Sigmoid colon (tissue), 7 donors: ENCODE data around the gene ROR1. TPM values are rescaled to one million over a fixed set of nuclear protein-coding genes. Genes with fewer than 3 reads are reported as not detected.

Experiments used
- DNase-seq: peaks from one replicate; pipeline ENCODE4 v3.0.0-alpha.2; 2019
- H3K27ac ChIP-seq, 4 donors: fragments of 200-600 bp; sonication (generic); one replicate each; pipeline ENCODE4 v1.5.1; 2016 to 2019; ENCODE audit warnings: mild to moderate bottlenecking in 1 of 4
- H3K27me3 ChIP-seq, 3 donors: fragments of 200-600 bp; sonication (generic); one replicate each; pipeline ENCODE4 v1.5.1; 2019; ENCODE audit warnings: mild to moderate bottlenecking in 1 of 3
- H3K36me3 ChIP-seq, 4 donors: fragments of 200-600 bp; sonication (generic); one replicate each; pipeline ENCODE4 v1.5.1; 2016 to 2019
- H3K4me1 ChIP-seq, 4 donors: fragments of 200-600 bp; sonication (generic); one replicate each; pipeline ENCODE4 v1.5.1; 2017 to 2019
- H3K4me3 ChIP-seq, 4 donors: fragments of 200-600 bp; sonication (generic); one replicate each; pipeline ENCODE4 v1.5.1; 2017 to 2019; ENCODE audit warnings: mild to moderate bottlenecking in 2 of 4, moderate library complexity in 1 of 4
- H3K9me3 ChIP-seq, 4 donors: fragments of 200-600 bp in 3 of 4; sonication (generic) in 3 of 4; one replicate each; pipeline versions ENCODE4 v1.5.1 to v1.6.1; 2013 to 2019
- CTCF ChIP-seq, 4 experiments: fragments of 450-650 bp in 3 of 4; fragments of 200-600 bp in 1 of 4; IDR thresholded peaks; one replicate each; pipeline ENCODE4 v1.5.1; 2016 to 2019; ENCODE audit warnings: antibody characterized with exemption in 4 of 4, mild to moderate bottlenecking in 3 of 4, moderate library complexity in 2 of 4
- EP300 ChIP-seq, 4 donors: sonication (generic); formaldehyde crosslinking; IDR thresholded peaks; one replicate each; pipeline ENCODE4 v1.6.1; 2017; ENCODE audit warnings: antibody characterized with exemption in 4 of 4
- POLR2A ChIP-seq, 2 donors: fragments of 450-650 bp; IDR thresholded peaks; one replicate each; pipeline ENCODE4 v1.6.1; 2016; ENCODE audit warnings: antibody characterized with exemption in 2 of 2, mild to moderate bottlenecking in 2 of 2, moderate library complexity in 2 of 2
- POLR2AphosphoS5 ChIP-seq, 4 donors: sonication (generic); formaldehyde crosslinking; IDR thresholded peaks; one replicate each; pipeline ENCODE4 v1.6.1; 2017; ENCODE audit warnings: antibody characterized with exemption in 4 of 4
- WGBS, 2 donors: extraction: QIAGEN DNeasy Blood & Tissue Kit; methylation state at CpG; one replicate each; pipeline ENCODE4 v1.1.7; 2013; 5-methylcytosine and 5-hydroxymethylcytosine counted together
- intact Hi-C: fragments of 100-400 bp; cut with DNase I; formaldehyde crosslinking; loops from one replicate; pipeline ENCODE4 v1.15.1; 2023
- polyA plus RNA-seq, 3 donors: library from polyadenylated mRNA; stranded (reverse); fragments of 200-250 nt; gene quantifications; one replicate each; pipeline ENCODE4 v1.2.3, GENCODE V29; 2013
- total RNA-seq, 4 donors: library from RNA; depleted of rRNA; stranded (reverse); fragments of >200 nt; gene quantifications; one replicate each; pipeline ENCODE4 v1.1.0, GENCODE V29; 2016
- donor health status: healthy with polysubstance abuse.
- donor health status: Bipolar disorder and iron deficiency.
- donor health status: healthy.

ROR1 gene
- total and polyA plus RNA-seq, 7 donors = under 0.01 to 37.1 (median 27.3) TPM

DNA sequence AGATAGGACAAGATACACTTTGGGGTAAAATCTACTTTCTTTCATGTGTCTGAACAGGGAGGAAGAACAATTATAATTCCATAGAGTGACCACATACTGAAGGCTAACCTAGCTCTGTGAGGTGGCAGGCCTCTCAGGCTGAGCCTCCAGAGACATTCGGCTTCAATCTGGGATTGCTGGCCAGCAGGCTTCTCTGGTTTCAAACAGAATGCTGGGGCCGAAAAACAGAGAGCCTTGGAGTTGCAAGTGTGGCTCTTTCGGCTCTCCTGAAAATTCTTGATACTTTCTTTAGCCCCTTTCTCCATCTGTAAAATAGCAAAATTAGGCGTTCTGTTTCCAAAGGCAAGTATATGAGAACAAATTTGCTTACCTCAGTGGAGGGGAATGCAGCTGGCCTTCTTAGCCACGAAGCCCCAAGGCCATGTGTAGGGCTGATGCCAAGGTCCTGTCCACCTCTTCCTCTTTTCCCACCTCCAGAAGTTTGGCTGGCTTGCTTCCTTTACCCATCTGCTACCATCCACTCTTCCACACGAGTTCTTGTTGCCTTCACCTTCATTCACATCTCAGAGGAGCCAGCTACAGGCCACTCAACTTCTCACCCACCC, 399.6 kb downstream of the ROR1 start:
- H3K27me3 ChIP-seq = no peaks in the 10 kb centered on the region
- TF ChIP-seq EP300 (IDR thresholded peaks at IDR 0.05) (no peak), CTCF (IDR thresholded peaks at IDR 0.05) (no peak), POLR2A (IDR thresholded peaks at IDR 0.05) (no peak), POLR2AphosphoS5 (IDR thresholded peaks at IDR 0.05) (no peak)
- WGBS, 2 donors = 86 to 88% methylated on average over 6 of the region's 6 CpGs
- intact Hi-C loops = no loop called here
- peaks cover 6 to 15% (median 11%) of the 10 kb centered on the region in 4 donors for H3K36me3 ChIP-seq
- H3K9me3 ChIP-seq = no peaks in the 10 kb centered on the region
- H3K27ac ChIP-seq = peak overlapping the region in 2 of 4 donors; percentile 24 to 29
- no peak for DNase-seq
- no peak overlapping the region for H3K4me3 ChIP-seq
- H3K4me1 ChIP-seq = peaks cover 0 to 21% (median 15%) of the 10 kb centered on the region in 4 donors

DNA sequence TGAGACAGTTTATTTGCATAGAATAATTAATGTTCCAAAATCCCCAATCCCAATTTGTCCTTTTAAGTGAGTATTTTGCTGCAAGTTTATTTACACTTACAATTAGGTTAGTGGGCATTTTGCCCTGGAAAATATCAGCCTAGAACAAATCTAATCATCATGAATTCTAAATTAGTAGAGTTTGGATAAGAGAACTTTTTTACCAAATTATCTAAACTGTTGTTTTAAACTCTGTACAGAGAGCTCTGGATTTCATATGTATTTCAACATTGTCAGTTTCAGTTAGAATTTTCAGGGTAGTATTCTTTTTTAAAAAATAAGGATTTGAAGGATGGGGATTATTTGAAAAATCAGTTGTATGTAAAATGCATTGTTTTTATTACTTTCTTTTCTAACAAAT, 401.8 kb downstream of the ROR1 start:
- DNase-seq = no peak
- Histone ChIP-seq H3K36me3 (peaks cover 6 to 19% (median 13%) of the 10 kb centered on the region in 4 donors), H3K4me1 (peaks cover 0 to 21% (median 15%) of the 10 kb centered on the region in 4 donors), H3K4me3 (no peak overlapping the region), H3K9me3 (no peaks in the 10 kb centered on the region), H3K27me3 (no peaks in the 10 kb centered on the region), H3K27ac (no peak overlapping the region)
- no peak for TF ChIP-seq POLR2A (IDR thresholded peaks at IDR 0.05)
- no peak for TF ChIP-seq EP300 (IDR thresholded peaks at IDR 0.05)
- no peak for TF ChIP-seq CTCF (IDR thresholded peaks at IDR 0.05)
- TF ChIP-seq POLR2AphosphoS5 (IDR thresholded peaks at IDR 0.05) = no peak
- intact Hi-C loops = no loop called here

GRCh38 chr1:64176659-64177058, 402.8 kb downstream of the ROR1 start:
- WGBS, 2 donors = 77 to 83% methylated on average over 3 of the region's 3 CpGs
- TF ChIP-seq EP300 (IDR thresholded peaks at IDR 0.05) = no peak
- TF ChIP-seq POLR2AphosphoS5 (IDR thresholded peaks at IDR 0.05) = no peak
- no peak for TF ChIP-seq POLR2A (IDR thresholded peaks at IDR 0.05)
- TF ChIP-seq CTCF (IDR thresholded peaks at IDR 0.05) = no peak
- no peak for DNase-seq
- Histone ChIP-seq H3K27ac (no peak overlapping the region), H3K27me3 (no peaks in the 10 kb centered on the region), H3K4me3 (no peak overlapping the region), H3K9me3 (no peaks in the 10 kb centered on the region), H3K36me3 (peaks cover 6 to 19% (median 13%) of the 10 kb centered on the region in 4 donors), H3K4me1 (peaks cover 0 to 15% (median 13%) of the 10 kb centered on the region in 4 donors)
- intact Hi-C loops = no loop called here

DNA sequence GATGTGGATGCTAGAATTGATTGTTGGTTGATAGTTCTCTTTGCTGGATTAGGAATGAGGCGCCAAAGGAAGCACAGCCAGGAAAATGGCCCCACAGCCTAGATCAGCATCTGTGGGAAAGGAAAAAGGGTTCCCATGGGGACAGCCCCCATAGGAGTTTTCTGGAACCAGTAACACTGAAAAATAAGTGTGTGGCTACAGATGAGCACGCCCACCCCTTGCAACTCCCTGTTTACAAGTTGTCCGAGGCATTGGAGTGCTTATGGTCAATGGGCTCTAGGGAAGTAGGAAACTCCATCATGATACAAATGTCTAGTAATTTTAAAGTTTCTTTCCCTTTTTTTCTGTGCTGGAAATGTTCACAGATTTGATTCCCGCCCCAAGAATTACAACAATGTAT, 405.8 kb downstream of the ROR1 start:
- no peak for TF ChIP-seq POLR2A (IDR thresholded peaks at IDR 0.05)
- TF ChIP-seq POLR2AphosphoS5 (IDR thresholded peaks at IDR 0.05) = no peak
- TF ChIP-seq CTCF (IDR thresholded peaks at IDR 0.05) = no peak
- TF ChIP-seq EP300 (IDR thresholded peaks at IDR 0.05) = no peak
- no peaks in the 10 kb centered on the region for H3K27me3 ChIP-seq
- 90% methylated on average over 4 of the region's 4 CpGs for WGBS, 2 donors
- no peaks in the 10 kb centered on the region for H3K9me3 ChIP-seq
- intact Hi-C loops = no loop called here
- H3K27ac ChIP-seq = no peak overlapping the region
- H3K4me1 ChIP-seq = peaks cover 0 to 13% (median 7%) of the 10 kb centered on the region in 4 donors
- H3K36me3 ChIP-seq = peaks cover 6 to 19% (median 13%) of the 10 kb centered on the region in 4 donors
- DNase-seq = no peak
- H3K4me3 ChIP-seq = no peak overlapping the region

- 93% methylated on average over 2 of the region's 2 CpGs for WGBS, 2 donors
- no peak overlapping the region for H3K4me3 ChIP-seq
- no peaks in the 10 kb centered on the region for H3K9me3 ChIP-seq
- TF ChIP-seq EP300 (IDR thresholded peaks at IDR 0.05) (no peak), POLR2A (IDR thresholded peaks at IDR 0.05) (no peak), CTCF (IDR thresholded peaks at IDR 0.05) (no peak), POLR2AphosphoS5 (IDR thresholded peaks at IDR 0.05) (no peak)
- no peak for DNase-seq
- peaks cover 4 to 19% (median 10%) of the 10 kb centered on the region in 4 donors for H3K36me3 ChIP-seq
- H3K4me1 ChIP-seq = peaks cover 0 to 13% (median 7%) of the 10 kb centered on the region in 4 donors
- H3K27ac ChIP-seq = no peak overlapping the region
- H3K27me3 ChIP-seq = no peaks in the 10 kb centered on the region
- intact Hi-C loops = no loop called here
Observed at GRCh38 chr1:64182207-64182606, 408.4 kb downstream of the ROR1 start.
